MCF 10A (cell line): Measurements from ENCODE around the gene CCNY. TPM values are rescaled to one million over a fixed set of nuclear protein-coding genes. Genes with fewer than 3 reads are reported as not detected.

Source experiments
- BruUV-seq: library from RNA; stranded (reverse); fragments of 400-500 nt; replicated peaks from 2 replicates; lab custom pipeline; 2021; lab: Mats Ljungman, UMichigan
- CTCF ChIA-PET: fragments of 300-600 bp; sonication (Branson Sonifier 250); formaldehyde crosslinking; extraction: SDS; loops from one replicate; lab custom pipeline; 2021; ENCODE audit warnings: antibody characterized with exemption, inconsistent platforms; lab: Yijun Ruan, JAX
- POLR2A ChIA-PET: fragments of 300-600, 350-650 bp; sonication (Branson Sonifier 250); formaldehyde crosslinking; extraction: SDS; loops from one replicate; lab custom pipeline; 2020; ENCODE audit warnings: antibody characterized with exemption, inconsistent platforms; lab: Yijun Ruan, JAX
- DNase-seq: peaks from one replicate; pipeline ENCODE4 v3.0.0-alpha.2; 2018; ENCODE audit not compliant: unreplicated experiment
- H3K27ac Mint-ChIP-seq: one replicate; pipeline ENCODE4 v1.8.0; 2022; ENCODE audit warnings: mild to moderate bottlenecking, low read depth, mixed read lengths; ENCODE audit not compliant: unreplicated experiment
- H3K27me3 Mint-ChIP-seq: one replicate; pipeline ENCODE4 v1.8.0; 2022; ENCODE audit warnings: mixed read lengths; ENCODE audit not compliant: insufficient read depth, unreplicated experiment
- H3K36me3 Mint-ChIP-seq: one replicate; pipeline ENCODE4 v1.8.0; 2022; ENCODE audit warnings: mild to moderate bottlenecking, moderate library complexity, mixed read lengths; ENCODE audit not compliant: insufficient read depth, unreplicated experiment
- H3K4me1 Mint-ChIP-seq: one replicate; pipeline ENCODE4 v1.8.0; 2022; ENCODE audit warnings: mixed read lengths; ENCODE audit not compliant: insufficient read depth, unreplicated experiment
- H3K4me3 Mint-ChIP-seq: one replicate; pipeline ENCODE4 v1.8.0; 2022; ENCODE audit warnings: mild to moderate bottlenecking, moderate library complexity, mixed read lengths; ENCODE audit not compliant: unreplicated experiment
- H3K9me3 Mint-ChIP-seq: one replicate; pipeline ENCODE4 v1.8.0; 2022; ENCODE audit warnings: mixed read lengths; ENCODE audit not compliant: unreplicated experiment
- CTCF ChIP-seq: fragments of 200-600 bp; IDR thresholded peaks from one replicate; pipeline ENCODE4 v1.8.0; 2022; ENCODE audit warnings: antibody characterized with exemption, mild to moderate bottlenecking; ENCODE audit not compliant: unreplicated experiment
- intact Hi-C: fragments of 100-400 bp; cut with micrococcal nuclease; formaldehyde crosslinking; loops from 2 replicates; pipeline ENCODE4 v1.14.1; 2022
- total RNA-seq: library from RNA; stranded (reverse); gene quantifications from 2 replicates; pipeline ENCODE4 v1.2.3, GENCODE V29; 2022

Gene CCNY
- total RNA-seq, 1 experiment from 2014 or later: 68.9 TPM

- no TSS peak for BruUV-seq
- ChIA-PET CTCF (interaction anchor here (1.3 kb wide), 1 partner anchor 29 kb away, joined by 6 read pairs; no protein-coding TSS in a partner anchor), POLR2A (no interaction called here)
- Mint-ChIP-seq H3K4me1 (no peaks in the 10 kb centered on the region), H3K9me3 (peaks cover 9% of the 10 kb centered on the region), H3K4me3 (no peak overlapping the region), H3K36me3 (no peaks in the 10 kb centered on the region), H3K27ac (no peak overlapping the region), H3K27me3 (peaks cover 20% of the 10 kb centered on the region)
- intact Hi-C loops: no loop called here
- TF ChIP-seq CTCF: no peak
- no peak for DNase-seq
Observed at GRCh38 chr10:35592441-35592840, 256.1 kb downstream of the CCNY start.

GRCh38 chr10:35594115-35595079 is 258.1 kb downstream of the CCNY start:
- BruUV-seq: no TSS peak
- peaks cover 9% of the 10 kb centered on the region for H3K9me3 Mint-ChIP-seq
- H3K27me3 Mint-ChIP-seq: peaks cover 21% of the 10 kb centered on the region
- POLR2A ChIA-PET: no interaction called here
- no peaks in the 10 kb centered on the region for H3K36me3 Mint-ChIP-seq
- DNase-seq: no peak
- intact Hi-C loops: no loop called here
- no peak overlapping the region for H3K4me3 Mint-ChIP-seq
- CTCF ChIA-PET: interaction anchor here (1.0 to 1.8 kb wide), 2 partner anchors 31 to 41 kb away, joined by 5 read pairs; no protein-coding TSS in a partner anchor
- no peak for TF ChIP-seq CTCF
- no peaks in the 10 kb centered on the region for H3K4me1 Mint-ChIP-seq
- H3K27ac Mint-ChIP-seq: no peak overlapping the region

GRCh38 chr10:35595106-35595505 is 258.8 kb downstream of the CCNY start:
- no peak for DNase-seq
- ChIA-PET POLR2A (no interaction called here), CTCF (no interaction called here)
- TF ChIP-seq CTCF: no peak
- no peak overlapping the region for H3K27ac Mint-ChIP-seq
- BruUV-seq: no TSS peak
- no peak overlapping the region for H3K4me3 Mint-ChIP-seq
- peaks cover 28% of the 10 kb centered on the region for H3K27me3 Mint-ChIP-seq
- intact Hi-C loops: no loop called here
- no peaks in the 10 kb centered on the region for H3K4me1 Mint-ChIP-seq
- H3K36me3 Mint-ChIP-seq: no peaks in the 10 kb centered on the region
- H3K9me3 Mint-ChIP-seq: peaks cover 9% of the 10 kb centered on the region

GRCh38 chr10:35598379-35598778 is 262.1 kb downstream of the CCNY start:
- Mint-ChIP-seq H3K27ac (no peak overlapping the region), H3K9me3 (no peaks in the 10 kb centered on the region), H3K4me1 (no peaks in the 10 kb centered on the region), H3K36me3 (no peaks in the 10 kb centered on the region), H3K27me3 (peaks cover 33% of the 10 kb centered on the region), H3K4me3 (no peak overlapping the region)
- peak; percentile 16 for TF ChIP-seq CTCF
- no TSS peak for BruUV-seq
- intact Hi-C loops: no loop called here
- ChIA-PET POLR2A (no interaction called here), CTCF (interaction anchor here (0.8 to 1.5 kb wide), 2 partner anchors 15 to 1277 kb away, joined by 3 read pairs; no protein-coding TSS in a partner anchor)
- no peak for DNase-seq
